ENCODE data around the gene TMEM170A.
"Not testable (repeated sequence)": the region's sequence is repeated elsewhere in the genome, so short reads cannot be mapped to it uniquely, and the experiment has no call there.

The TMEM170A gene, protein sequence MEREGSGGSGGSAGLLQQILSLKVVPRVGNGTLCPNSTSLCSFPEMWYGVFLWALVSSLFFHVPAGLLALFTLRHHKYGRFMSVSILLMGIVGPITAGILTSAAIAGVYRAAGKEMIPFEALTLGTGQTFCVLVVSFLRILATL

DNA sequence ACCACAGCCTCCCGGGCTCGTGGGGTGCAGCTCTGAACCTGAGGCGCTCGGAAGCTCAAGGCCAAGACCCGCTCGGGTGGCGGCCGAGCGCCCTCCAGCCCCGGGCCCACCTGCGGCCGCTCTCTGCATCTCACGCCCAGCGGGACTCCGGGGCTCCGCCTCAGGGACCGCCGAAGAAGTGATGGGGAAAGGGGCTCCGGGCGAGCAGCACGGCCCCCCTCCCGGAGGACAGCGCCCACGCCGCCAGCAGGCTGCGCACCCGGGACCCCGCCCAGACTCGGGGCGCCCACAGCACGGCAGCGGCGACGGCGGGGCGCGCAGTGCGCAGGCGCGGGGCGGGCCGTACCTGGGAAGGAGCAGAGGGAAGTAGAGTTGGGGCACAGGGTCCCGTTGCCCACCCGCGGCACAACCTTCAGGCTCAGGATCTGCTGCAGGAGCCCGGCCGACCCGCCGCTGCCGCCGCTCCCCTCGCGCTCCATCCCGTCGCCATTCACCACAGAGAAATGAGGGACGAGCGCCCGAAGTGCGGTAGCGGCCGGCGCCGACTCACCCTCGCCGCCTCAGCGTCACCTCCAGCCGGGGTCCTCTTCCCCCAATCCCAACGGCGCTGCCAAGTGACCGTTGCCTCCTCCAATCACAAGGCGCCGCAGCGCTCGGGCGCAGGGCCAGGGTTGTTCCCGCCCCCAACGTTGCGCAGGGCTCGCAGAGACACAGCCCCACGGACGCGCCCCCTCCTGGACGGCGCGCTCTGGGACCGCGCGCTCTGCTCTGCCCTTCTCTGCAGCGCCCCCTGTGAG lies at the start of gene TMEM170A:
TSS of gene TMEM170A (minus strand) at position 568 of the 797 bp plus-strand sequence. CDS start at position 479, 89 bp downstream.
- peak; percentile 98 to 99 for DNase-seq

DNA sequence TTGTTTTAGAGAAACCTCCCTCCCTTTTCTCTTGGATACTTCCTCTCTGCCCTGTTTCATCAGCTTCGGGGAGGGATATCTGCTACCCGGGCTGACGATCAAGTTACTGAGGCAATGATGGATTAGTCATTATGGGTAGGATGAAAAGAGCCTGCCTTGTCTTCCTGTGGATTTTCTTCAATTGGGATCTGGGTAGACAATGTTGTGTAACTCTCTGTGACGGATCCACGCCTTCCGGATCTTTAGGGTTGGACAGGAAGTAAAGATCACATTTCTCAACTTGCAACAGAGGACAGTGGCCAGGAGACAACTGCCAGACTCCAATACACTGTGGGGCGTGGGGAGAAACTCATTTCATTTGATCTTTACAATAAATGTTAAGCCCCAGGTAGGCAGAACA lies 42.1 kb upstream of the TMEM170A start:
- no peak for DNase-seq

DNA sequence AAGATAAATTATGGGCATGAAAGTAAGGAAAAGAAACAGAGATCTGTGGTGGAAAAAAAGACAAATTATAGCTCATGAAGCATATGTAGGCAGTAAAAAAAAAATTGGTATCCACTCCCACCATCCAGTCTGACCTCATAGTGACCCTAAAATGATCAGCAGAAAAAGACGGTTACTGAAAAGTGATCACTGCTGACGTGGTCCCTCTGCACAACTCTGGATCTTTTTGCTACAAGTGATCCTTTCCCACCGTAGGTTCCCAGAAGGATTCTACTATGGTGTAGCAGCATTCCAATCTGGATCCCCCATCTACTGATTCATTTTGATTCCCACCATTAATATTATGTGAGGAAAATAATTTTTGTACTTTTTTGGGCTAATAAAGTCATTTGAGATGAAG lies 41.6 kb upstream of the TMEM170A start:
- DNase-seq, result no peak

DNA sequence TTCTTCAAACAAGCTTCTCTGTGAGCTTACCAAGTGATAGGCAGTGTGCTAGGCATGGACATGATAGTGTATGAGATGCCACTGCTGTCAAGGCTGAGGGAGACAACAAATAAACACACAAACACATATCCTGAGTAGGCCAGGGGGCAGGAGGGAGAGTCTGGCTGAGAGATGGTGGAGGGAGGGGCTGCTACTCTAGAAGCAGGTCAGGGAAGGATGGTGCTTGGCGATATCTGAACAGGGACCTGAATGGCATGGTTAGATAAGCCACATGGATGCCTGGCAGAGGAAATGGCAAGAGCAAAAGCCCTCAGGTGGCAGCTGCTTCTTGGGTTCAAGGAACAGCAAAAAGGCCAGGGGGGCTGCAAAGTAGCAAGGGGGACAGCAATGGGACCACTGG lies 39.3 kb upstream of the TMEM170A start:
- DNase-seq, result no peak

DNA sequence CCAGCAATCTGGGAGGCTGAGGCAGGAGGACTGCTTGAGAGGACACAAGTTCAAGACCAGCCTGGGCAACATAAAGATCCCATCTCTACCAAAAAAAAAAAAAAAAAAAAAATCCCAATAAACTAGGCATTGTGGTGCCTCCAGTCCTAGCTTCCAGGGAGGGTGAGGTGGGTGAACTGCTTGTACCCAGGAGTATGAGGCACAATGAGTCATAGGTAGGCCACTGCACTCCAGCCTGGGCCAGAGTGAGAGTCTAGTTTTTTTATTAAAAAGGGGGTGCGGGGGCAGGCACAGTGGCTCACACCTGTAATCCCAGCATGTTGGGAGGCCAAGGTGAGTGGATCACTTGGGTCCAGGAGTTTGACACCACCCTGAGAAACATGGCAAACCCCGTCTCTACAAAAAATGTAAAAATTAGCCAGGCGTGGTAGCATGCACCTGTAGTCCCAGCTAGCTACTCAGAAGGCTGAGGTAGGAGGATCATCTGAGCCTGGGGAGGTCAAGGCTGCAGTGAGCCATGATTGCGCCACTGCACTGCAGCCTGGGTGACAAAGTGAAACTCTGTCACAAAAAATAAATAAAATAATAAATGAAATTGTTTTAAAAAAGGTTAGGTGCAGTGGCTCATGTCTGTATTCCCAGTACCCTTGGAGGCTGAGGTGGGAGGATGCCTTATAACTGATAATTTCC lies 38.6 kb upstream of the TMEM170A start:
- no peak for DNase-seq

DNA sequence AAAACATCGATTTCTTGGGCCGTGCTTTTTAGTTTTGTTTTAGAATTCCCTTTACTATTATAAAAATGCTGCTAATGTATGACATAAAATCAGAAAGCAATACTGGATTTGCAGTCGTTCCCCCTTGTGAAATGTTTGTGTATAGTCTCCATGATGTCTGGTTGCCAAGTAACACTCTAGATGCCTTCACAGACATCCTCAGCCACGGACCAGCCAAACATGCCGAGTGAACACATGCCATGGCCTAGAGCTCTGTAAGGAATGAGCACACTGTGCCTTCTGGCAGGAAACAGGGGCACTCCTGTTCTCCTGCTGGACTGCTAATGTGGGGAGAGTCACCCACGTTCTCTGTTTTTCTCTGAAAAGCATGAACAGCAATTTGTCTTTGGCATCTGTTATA lies 37.3 kb upstream of the TMEM170A start:
- not testable (repeated sequence) for DNase-seq

DNA sequence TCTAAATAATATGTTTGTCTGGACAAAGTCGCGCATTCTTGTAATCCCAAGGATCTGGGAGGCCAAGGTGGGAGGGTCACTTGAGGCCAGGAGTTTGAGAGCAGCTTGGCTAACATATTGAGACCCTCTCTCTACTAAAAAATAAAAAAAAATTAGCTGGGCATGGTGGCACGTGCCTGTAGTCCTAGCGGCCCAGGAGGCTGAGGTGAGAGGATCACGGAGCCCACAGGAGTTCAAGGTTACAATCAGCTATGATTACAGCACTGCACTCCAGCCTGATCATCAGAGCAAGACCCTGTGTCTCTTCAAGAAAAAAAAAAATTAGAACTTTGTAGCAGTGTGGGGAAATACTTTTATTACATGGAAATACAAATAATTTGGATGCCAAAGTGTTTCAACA lies 36.9 kb upstream of the TMEM170A start:
- no peak for DNase-seq

DNA sequence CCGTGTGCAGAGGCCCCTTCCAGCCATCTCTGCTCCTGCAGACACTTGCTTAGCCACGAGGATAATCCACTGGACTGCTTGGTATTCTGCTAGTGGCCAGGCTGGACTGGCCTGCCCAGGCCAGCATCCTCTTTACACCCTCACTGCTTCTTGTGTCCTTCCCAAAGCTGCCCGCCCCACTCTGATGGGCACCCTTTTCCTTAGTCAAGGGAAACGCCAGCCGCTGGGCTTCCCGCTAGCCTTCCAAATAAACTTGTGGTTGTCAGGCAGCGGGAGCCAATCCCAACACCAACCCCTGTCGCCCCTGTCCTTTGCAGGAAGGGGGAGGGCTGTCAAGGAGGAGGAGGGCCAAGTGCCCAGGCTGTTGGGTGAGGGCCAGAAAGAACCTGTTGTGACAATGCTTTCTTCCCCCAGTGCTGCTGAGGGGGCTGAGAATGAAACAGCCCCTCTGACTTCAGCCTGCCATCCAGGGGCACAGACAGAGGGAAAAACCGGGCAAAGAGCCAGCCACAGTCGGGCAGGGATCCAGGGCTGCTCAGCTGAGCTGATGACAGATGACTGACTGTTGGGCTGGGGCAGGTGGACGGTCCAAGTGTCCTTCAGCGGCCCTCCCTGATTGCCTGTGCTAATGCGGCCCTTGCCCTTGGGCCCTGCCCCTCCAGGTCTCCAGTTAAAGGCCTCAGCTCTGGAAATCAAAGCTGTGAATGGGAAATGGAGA lies 34.3 kb upstream of the TMEM170A start:
- DNase-seq, result peak in 1 of 2 experiments; percentile 46

DNA sequence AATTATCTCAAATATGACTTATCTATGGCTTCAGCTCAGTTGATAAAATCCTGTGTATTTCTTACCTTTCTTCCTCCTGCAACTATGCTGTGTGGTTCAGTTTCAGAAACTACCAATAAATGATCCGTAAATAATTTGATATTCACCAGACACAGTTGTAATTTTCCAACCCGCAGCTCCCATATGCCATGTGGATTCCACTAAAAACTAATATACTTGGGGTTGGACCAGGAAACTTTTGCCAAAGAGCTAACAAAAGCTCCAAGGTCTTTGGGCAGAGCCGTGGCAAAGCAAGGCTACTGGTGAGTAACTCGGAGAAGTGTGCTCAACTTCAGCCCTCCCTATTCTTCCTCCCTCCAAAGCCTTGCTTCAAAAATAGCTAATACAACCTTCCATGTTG lies 33.1 kb upstream of the TMEM170A start:
- no peak for DNase-seq

DNA sequence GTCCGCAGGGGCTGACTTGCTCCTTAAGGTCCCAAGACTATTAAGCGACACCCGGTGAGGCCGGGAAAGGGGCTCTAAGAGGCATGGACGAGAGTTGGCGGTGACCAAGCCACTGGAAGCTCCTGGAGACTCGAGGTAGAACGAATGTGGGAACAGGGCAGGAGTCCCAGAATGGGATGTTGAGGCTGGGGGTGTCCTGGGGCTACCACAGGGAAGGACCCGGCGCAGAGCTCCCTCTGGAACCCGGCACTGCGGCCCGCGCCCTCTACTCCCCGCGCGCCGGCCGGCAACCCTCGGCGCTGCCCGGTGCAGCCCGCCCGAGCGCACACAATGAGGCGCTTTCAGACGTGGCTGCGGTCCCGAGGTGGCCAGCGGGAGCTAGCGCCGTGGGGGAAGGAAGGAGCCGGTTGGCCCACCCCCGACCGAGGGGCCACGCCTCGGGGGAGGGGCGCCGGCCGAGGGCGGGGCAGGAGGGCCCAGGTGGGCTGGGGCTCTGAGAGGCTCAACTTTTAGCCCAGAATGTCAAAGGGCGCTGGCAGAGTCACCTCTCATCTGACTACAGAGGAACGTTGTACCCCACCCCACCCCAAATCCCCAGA lies 30.7 kb upstream of the TMEM170A start, which contains the start of gene CHST6:
TSS of gene CHST6 (minus strand) at position 366 of the 599 bp plus-strand sequence. CDS start 15,613 bp downstream, outside the sequence.
- DNase-seq, result peak in 1 of 2 experiments; percentile 31

DNA sequence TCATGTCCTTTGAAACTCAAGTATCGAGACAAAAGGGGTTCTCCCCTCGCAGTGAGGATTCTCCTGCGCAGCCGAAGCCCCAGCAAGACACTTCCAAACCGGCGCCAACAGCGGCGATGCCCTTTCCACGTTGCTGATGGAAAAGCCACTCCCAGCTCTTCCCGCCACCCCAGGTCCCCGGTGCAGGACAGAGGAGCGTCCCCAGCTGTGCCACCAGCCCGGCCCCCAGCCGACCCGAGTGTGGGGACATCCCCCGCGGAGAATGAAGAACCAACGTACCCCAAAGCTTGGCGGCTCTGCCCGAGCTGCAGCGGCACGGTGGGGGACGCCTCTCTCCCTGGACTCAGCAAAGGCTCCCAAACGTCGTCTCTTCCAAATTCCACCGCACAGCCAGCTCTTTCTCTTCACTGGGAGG lies 30.2 kb upstream of the TMEM170A start:
- no peak for DNase-seq

DNA sequence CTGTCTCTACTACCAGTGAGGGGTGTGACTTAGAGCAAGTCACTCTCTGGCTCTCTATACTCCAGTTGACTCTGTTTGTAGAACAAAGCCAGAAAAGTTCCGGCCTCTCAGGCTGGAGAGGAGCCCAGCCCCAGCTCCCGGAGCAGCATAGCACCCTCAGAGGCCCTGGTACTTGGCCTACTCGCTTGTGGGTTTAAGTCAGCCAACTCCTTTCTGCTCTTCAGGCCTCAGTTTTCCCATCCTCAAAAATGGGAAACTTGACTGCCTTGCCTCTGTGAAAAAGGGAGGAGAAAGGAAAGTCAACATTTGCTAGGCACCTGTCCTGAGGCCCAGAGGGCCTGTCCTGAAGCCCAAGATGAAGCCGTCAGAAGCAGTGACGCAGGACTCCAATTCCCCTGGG lies 29.7 kb upstream of the TMEM170A start:
- DNase-seq, result no peak

DNA sequence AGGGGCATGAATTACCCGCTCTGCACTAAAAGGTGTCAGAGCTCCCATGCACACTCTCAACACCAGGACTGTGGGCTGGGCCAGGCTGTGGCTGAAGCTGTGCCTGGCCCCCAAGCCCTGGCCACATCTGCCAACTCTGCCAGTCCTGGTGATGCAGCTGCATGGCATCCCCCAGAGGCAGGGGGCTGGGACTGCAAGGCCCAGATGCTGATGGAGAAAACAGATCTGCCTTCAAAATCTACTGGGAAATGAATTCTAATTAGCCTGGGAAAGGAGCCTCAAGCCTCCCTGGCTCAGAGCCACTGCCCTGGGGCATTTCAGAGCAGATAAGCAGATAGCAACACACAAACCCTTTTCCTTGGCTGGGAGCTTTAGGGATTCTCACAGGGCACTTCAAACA lies 27.4 kb upstream of the TMEM170A start:
- peak; percentile 40 to 78 for DNase-seq

DNA sequence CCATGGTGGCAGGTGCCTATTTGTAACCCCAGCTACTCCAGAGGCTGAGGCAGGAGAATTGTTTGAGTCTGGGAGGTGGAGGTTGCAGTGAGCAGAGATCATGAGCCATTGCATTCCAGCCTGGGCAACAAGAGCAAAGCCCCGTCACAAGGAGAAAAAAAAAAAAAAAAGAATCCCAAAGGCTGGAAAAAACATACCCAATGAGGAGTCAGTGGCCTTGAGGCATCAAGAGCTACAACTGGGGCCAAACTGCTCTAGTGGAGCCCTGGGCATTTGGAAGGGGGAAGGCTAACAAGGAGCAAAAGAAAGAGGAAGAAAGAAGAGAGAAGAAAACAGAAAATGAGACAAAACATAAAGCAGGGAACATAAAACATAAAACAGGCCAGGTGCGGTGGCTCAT lies 23.8 kb upstream of the TMEM170A start:
- no peak for DNase-seq

DNA sequence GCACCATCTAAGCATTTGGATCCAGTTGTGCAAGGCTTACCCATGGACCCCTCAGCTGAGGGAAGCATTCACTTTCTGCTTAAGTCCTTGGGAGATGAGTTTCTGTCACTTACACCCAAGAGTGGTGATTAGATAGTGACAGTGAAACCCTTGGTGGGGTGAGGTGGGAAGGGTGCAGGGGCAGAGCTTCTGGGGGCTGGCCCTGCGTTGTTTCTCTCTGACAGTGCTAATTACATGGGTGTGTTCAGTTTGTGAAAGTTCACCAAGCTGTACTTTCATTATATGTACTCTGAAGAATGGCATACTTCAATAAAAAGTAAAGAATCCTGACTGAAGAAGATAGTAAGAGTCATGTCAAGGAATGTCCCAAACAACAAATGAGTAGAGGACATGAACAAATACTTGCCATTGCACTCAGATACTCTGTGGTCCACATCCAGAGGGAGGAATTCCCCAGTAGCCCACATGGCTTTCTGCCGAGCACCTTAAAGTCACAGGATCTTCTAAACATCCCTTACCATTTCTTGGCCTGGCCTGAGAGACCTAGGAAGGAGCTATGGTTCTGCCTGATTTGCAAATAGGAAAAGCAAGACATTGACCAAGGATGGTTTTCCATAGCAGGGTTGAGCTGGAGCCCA lies 22.3 kb upstream of the TMEM170A start:
- DNase-seq, result no peak

DNA sequence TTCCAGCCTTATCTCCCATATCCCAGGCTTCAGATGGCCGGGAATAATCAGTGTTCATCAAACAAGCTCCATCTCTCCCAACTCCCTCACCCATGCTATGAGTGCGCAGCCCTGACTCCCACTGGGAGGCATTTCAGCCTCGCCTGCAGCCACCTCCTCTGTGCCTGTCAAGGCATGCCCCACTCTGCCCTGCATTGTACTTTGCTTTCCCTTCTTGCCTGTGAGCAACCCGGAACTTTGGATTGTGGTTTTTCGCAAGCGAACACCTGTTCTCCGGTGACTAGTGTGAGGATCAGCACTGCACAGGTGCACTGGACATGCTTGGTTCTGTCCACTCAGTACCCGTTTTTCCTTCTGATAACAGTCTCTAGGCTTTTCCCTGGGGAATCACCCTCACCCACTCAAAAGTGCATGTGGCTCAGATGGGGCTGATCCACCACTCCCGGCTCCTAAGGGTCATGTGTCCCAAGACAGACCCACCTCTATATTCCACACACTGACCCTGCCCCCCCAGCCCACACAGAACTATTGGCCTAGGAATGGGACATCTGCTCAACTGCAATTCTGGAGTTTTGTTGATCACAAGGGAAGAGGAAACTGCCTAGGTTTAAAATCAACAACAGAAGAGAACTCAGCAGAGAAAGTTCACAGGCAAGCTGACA lies 21.7 kb upstream of the TMEM170A start:
- no peak for DNase-seq

DNA sequence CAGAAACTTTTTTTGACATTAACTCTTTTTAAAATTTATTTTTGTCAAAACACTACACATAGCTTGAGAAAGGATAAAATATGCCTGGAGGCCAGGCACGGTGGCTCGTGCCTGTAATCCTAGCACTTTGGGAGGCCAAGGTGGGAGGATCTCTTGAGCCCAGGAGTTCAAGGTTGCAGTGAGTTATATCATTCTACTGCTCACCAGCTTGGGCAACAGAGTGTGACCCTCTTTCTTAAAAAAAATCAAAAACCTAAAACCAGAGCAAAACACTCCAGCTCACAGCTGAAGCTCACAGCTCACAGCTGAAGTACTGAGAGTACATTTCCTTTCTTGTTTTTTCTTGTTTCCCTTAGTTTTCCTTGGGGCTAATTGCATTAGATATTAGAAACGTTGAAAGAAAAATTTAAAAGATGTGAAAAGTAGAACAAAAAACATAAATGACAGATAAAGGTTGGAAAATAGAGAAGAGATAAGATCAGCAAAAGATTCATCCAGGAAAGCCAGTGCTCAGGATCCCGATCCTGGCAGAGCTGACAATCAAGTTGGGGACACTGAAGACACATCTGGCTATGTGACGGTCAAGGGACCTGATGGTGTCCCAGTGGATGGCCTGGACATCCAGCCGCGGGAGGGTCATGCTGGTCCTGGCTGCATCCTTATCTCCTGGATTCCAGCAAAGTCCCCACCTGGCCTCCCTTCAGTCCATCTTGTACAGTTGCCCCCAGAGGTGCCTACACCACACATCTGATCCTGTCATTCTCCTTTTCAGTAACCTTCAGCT lies 20.9 kb upstream of the TMEM170A start:
- DNase-seq, result no peak

DNA sequence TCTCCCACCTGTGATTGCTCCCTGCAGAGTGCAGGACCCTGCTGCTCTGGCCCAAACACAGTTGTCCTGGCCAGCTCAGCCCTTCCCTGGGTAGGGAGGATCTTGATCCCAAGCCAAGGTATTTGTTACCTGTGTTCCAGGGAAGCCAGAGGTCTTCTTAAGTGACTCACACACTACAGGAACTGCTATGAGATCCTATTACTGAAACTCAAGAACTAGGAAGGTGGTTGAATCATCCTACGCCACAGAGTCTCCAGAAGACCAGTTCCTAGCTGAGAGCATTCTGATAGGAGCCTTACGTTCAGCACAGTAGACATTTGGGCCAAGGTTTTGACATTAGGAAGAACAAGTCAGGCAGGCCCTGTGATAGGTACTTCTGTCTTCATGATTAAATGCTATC lies 18.7 kb upstream of the TMEM170A start:
- DNase-seq, result no peak

DNA sequence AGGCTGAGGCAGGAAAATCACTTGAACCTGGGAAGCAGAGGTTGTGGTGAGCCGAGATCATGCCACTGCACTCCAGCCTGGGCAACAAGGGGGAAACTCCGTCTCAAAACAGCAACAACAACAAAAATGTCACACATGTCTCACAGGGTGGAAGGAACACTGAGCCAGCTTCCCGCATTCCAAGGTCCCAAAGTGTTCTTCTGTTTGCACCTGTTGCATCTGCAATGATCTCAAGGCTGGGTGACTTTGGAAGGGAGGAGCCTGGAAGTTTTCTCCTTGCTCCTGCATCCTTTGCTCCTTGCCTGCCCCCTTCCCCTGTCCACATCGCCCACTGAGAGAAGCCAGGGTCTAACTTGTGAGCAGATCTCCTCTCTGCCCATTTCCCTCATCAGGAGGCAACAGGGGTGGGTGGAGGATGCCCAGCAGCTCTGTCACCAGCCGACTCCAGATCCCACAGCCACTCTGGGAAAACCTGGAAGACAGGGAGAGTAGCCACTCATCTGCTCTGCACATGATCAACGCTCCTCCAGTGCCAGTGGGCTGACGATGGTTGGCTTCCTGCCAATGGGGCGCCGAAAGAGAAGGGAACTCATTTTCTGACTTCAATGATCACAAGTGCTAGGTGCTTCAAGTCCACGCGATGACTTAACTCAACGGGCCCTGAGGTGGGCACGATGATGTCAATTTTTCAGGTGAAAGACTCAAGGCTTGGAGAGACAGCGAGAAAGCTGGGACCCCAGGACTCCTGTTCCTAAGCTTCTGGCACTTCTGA lies 18.1 kb upstream of the TMEM170A start:
- no peak for DNase-seq

DNA sequence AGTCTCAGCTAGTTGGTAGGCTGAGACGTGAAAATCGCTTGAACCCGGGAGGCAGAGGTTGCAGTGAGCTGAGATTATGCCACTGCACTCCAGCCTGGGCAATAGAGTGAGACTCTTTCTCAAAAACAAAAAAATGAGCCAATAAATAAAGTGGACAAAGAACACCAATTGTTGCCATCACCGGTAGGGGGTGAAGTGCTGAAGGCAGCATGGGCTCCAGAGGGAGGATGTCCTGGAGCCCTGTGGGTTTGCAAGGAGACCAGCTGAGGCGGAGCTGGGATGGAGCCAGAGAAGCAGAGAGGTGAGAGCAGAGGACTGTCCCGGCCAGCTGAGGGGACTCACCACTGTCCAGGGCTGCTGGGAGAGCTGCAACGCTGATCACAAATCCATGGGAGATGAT lies 17.0 kb upstream of the TMEM170A start:
- DNase-seq, result no peak

All from NCI-H524 (cell line).